ENCODE results near the gene CYYR1. TPM values are rescaled to one million over a fixed set of nuclear protein-coding genes. Genes with fewer than 3 reads are reported as not detected.

CYYR1 gene
- total RNA-seq, 1 experiment from 2014 or later: not detected

DNA sequence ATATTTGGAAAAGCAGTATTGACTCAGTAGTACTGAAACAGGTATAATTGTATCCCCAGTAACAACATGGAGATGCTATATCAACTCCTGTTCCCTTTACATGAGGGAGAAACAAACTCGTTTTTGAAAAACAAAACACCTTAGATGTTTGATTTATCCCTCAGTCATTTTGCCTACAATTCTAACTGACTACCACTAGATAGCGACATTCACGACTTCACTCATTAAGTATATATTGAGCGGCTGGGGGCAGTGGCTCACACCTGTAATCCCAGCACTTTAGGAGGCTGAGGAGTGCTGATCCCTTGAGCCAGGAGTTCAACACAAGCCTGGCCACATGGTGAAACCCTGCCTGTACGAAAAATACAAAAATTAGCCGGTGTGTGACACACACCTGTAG is 83.3 kb downstream of the CYYR1 start:
- intact Hi-C loops (cut with micrococcal nuclease; ENCODE audit: unreplicated experiment): no loop called here
- Mint-ChIP-seq H3K4me3 (ENCODE audit: low read depth, unreplicated experiment) (no peak overlapping the region), H3K27me3 (ENCODE audit: unreplicated experiment) (no peaks in the 10 kb centered on the region), H3K27ac (ENCODE audit: unreplicated experiment) (no peak overlapping the region), H3K4me1 (ENCODE audit: low read depth, unreplicated experiment) (peaks cover 1% of the 10 kb centered on the region), H3K9me3 (ENCODE audit: low read depth, unreplicated experiment) (peaks cover 5% of the 10 kb centered on the region), H3K36me3 (ENCODE audit: insufficient read depth, unreplicated experiment) (no peaks in the 10 kb centered on the region)
- DNase-seq: no peak
- TF ChIP-seq, protein P1, sequence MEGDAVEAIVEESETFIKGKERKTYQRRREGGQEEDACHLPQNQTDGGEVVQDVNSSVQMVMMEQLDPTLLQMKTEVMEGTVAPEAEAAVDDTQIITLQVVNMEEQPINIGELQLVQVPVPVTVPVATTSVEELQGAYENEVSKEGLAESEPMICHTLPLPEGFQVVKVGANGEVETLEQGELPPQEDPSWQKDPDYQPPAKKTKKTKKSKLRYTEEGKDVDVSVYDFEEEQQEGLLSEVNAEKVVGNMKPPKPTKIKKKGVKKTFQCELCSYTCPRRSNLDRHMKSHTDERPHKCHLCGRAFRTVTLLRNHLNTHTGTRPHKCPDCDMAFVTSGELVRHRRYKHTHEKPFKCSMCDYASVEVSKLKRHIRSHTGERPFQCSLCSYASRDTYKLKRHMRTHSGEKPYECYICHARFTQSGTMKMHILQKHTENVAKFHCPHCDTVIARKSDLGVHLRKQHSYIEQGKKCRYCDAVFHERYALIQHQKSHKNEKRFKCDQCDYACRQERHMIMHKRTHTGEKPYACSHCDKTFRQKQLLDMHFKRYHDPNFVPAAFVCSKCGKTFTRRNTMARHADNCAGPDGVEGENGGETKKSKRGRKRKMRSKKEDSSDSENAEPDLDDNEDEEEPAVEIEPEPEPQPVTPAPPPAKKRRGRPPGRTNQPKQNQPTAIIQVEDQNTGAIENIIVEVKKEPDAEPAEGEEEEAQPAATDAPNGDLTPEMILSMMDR (IDR thresholded peaks at IDR 0.05; ENCODE audit: unreplicated experiment): no peak
- CTCF ChIA-PET: no interaction called here
- no TSS peak for BruUV-seq (replicated peaks)

DNA sequence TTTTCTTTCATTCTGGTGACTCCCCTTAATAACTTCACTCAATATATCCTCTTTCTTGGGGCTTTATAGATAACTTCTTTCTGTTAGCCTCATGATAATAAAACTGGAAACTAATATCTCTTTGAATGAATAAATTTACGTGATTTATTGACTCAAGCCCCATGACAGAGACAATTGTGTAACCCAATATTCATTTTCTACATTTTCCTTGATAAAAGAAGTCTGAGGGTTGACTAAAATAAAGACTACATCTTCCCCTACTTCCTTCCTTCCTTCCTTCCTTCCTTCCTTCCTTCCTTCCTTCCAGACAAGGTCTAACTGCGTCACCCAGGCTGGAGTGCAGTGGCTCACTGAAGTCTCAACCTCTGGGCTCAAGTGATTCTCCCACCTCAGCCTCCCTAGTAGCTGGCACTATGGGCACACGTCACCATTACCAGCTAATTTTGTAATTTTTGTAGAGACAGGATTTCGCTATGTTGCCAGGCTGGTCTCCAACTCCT is 85.1 kb downstream of the CYYR1 start:
- no peaks in the 10 kb centered on the region for H3K36me3 Mint-ChIP-seq (ENCODE audit: insufficient read depth, unreplicated experiment)
- H3K9me3 Mint-ChIP-seq (ENCODE audit: low read depth, unreplicated experiment): peaks cover 5% of the 10 kb centered on the region
- H3K27ac Mint-ChIP-seq (ENCODE audit: unreplicated experiment): no peak overlapping the region
- intact Hi-C loops (cut with micrococcal nuclease; ENCODE audit: unreplicated experiment): no loop called here
- CTCF ChIA-PET: no interaction called here
- TF ChIP-seq, protein P1 (IDR thresholded peaks at IDR 0.05; ENCODE audit: unreplicated experiment): no peak
- H3K27me3 Mint-ChIP-seq (ENCODE audit: unreplicated experiment): no peaks in the 10 kb centered on the region
- no peak overlapping the region for H3K4me3 Mint-ChIP-seq (ENCODE audit: low read depth, unreplicated experiment)
- no peaks in the 10 kb centered on the region for H3K4me1 Mint-ChIP-seq (ENCODE audit: low read depth, unreplicated experiment)
- no peak for DNase-seq
- BruUV-seq (replicated peaks): no TSS peak

DNA sequence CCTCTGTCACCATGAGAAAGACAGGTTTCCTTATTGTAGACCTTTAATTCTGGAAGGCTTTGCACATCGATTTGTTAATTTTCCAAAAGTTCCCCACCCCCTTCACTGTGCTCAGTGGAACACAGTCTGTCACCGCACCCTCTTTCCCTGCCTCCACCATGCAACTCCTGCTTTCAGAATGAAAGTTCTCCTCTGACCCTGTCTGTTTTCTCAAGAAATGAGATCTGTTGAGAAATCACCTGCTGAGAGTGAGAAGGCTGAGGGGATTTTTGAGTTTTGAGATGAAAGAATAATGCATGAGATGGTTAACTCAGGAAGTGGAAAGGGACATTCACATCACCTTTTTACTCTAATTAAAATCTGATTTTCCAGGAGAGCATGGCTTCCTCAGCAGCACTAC is 99.6 kb downstream of the CYYR1 start:
- no peaks in the 10 kb centered on the region for H3K4me1 Mint-ChIP-seq (ENCODE audit: low read depth, unreplicated experiment)
- intact Hi-C loops (cut with micrococcal nuclease; ENCODE audit: unreplicated experiment): no loop called here

DNA sequence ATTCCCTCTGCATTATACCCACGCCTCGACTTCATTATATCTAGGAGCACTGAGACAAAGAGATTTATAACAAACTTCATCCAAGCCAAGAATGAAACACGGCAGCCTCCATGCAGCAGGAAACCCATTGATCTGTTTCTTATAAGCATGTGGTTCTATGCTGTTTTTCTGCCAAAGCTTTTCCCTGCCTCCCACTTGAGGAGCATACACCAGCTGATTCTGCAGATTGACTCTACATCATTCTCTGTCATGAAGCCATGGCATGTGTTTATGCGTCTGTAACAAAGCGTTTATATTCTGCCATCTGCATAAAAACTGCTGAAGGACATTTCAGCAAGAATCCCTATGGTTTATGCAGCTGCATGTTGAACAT is 102.0 kb downstream of the CYYR1 start:
- Mint-ChIP-seq H3K36me3 (ENCODE audit: insufficient read depth, unreplicated experiment) (no peaks in the 10 kb centered on the region), H3K4me1 (ENCODE audit: low read depth, unreplicated experiment) (no peaks in the 10 kb centered on the region), H3K27ac (ENCODE audit: unreplicated experiment) (no peak overlapping the region), H3K9me3 (ENCODE audit: low read depth, unreplicated experiment) (no peaks in the 10 kb centered on the region), H3K4me3 (ENCODE audit: low read depth, unreplicated experiment) (no peak overlapping the region), H3K27me3 (ENCODE audit: unreplicated experiment) (no peaks in the 10 kb centered on the region)
- CTCF ChIA-PET: no interaction called here
- BruUV-seq (replicated peaks): no TSS peak
- TF ChIP-seq, protein P1 (IDR thresholded peaks at IDR 0.05; ENCODE audit: unreplicated experiment): no peak
- intact Hi-C loops (cut with micrococcal nuclease; ENCODE audit: unreplicated experiment): no loop called here
- no peak for DNase-seq

More for the DNA sequence above, 99.6 kb downstream of the CYYR1 start:
- CTCF ChIA-PET: no interaction called here
- TF ChIP-seq, protein P1 (IDR thresholded peaks at IDR 0.05; ENCODE audit: unreplicated experiment): no peak
- no TSS peak for BruUV-seq (replicated peaks)
- no peaks in the 10 kb centered on the region for H3K27me3 Mint-ChIP-seq (ENCODE audit: unreplicated experiment)
- no peak for DNase-seq
- no peaks in the 10 kb centered on the region for H3K9me3 Mint-ChIP-seq (ENCODE audit: low read depth, unreplicated experiment)
- no peak overlapping the region for H3K4me3 Mint-ChIP-seq (ENCODE audit: low read depth, unreplicated experiment)
- H3K27ac Mint-ChIP-seq (ENCODE audit: unreplicated experiment): no peak overlapping the region
- no peaks in the 10 kb centered on the region for H3K36me3 Mint-ChIP-seq (ENCODE audit: insufficient read depth, unreplicated experiment)

All from Calu3 (cell line).